CD4-positive, CD25-positive, alpha-beta regulatory T cell (primary cell): ENCODE results near the gene PLEKHA8. TPM values are rescaled to one million over a fixed set of nuclear protein-coding genes. Genes with fewer than 3 reads are reported as not detected.

ENCODE experiments used
- ATAC-seq, 2 donors: fragments of 150-1000 bp; cut with Tn5 transposase; one replicate each; pipeline ENCODE4 v1.10.0; 2021; ENCODE audit warnings: low read depth in 2 of 2, moderate number of reproducible peaks in 2 of 2, moderate library complexity in 1 of 2
- DNase-seq, 3 donors: peaks; one replicate each; pipeline versions ENCODE4 v3.0.0 to v3.0.0-alpha.2; 2012 to 2022; ENCODE audit warnings: mixed read lengths in 1 of 3
- H3K27ac ChIP-seq: one replicate; pipeline ENCODE4 v1.7.0; 2013; ENCODE audit warnings: mild to moderate bottlenecking, low read length; ENCODE audit not compliant: insufficient read depth, poor library complexity, severe bottlenecking
- H3K27me3 ChIP-seq: one replicate; pipeline ENCODE4 v1.7.0; 2013; ENCODE audit warnings: low read length; ENCODE audit not compliant: control insufficient read depth, insufficient read depth
- H3K36me3 ChIP-seq: one replicate; pipeline ENCODE4 v1.7.0; 2013; ENCODE audit warnings: mild to moderate bottlenecking, low read length, moderate library complexity; ENCODE audit not compliant: control insufficient read depth, insufficient read depth
- H3K4me1 ChIP-seq: 2 replicates; pipeline ENCODE4 v1.7.0; 2013; ENCODE audit warnings: mild to moderate bottlenecking, low read length; ENCODE audit not compliant: insufficient read depth, control insufficient read depth, poor library complexity, severe bottlenecking
- H3K4me3 ChIP-seq: one replicate; pipeline ENCODE4 v1.7.0; 2013; ENCODE audit warnings: low read depth, mild to moderate bottlenecking, low read length, moderate library complexity
- H3K9me3 ChIP-seq, 2 experiments: 1 replicate in 1 of 2; 2 replicates in 1 of 2; pipeline ENCODE4 v1.7.0; 2013; ENCODE audit warnings: low read length in 2 of 2, mild to moderate bottlenecking in 1 of 2, moderate library complexity in 1 of 2; ENCODE audit not compliant: control insufficient read depth in 2 of 2
- H3K27ac Mint-ChIP-seq, 3 donors: one replicate each; pipeline ENCODE4 v1.8.0; 2020 to 2022; ENCODE audit warnings: mild to moderate bottlenecking in 3 of 3, mixed read lengths in 3 of 3, moderate library complexity in 2 of 3
- H3K27me3 Mint-ChIP-seq: one replicate; pipeline ENCODE4 v1.8.0; 2022; ENCODE audit warnings: mild to moderate bottlenecking, mixed read lengths
- H3K36me3 Mint-ChIP-seq: one replicate; pipeline ENCODE4 v1.8.0; 2020; ENCODE audit warnings: mixed read lengths
- H3K4me1 Mint-ChIP-seq, 4 donors: one replicate each; pipeline ENCODE4 v1.8.0; 2020 to 2022; ENCODE audit warnings: mixed read lengths in 4 of 4, mild to moderate bottlenecking in 1 of 4
- H3K4me3 Mint-ChIP-seq, 4 donors: one replicate each; pipeline ENCODE4 v1.8.0; 2020 to 2022; ENCODE audit warnings: mild to moderate bottlenecking in 4 of 4, mixed read lengths in 4 of 4, moderate library complexity in 3 of 4
- H3K9me3 Mint-ChIP-seq, 7 donors: one replicate each; pipeline ENCODE4 v1.8.0; 2020 to 2022; ENCODE audit warnings: mixed read lengths in 7 of 7, mild to moderate bottlenecking in 3 of 7, moderate library complexity in 2 of 7
- polyA plus RNA-seq, 4 donors: library from polyadenylated mRNA; unstranded; fragments of 300-500 nt; fragmentation: Illumina TruSeq; gene quantifications; one replicate each; pipeline ENCODE4 v1.2.3, GENCODE V29; 2021
- total RNA-seq: library from RNA; stranded (reverse); gene quantifications from one replicate; pipeline ENCODE4 v1.2.3, GENCODE V29; 2022

The PLEKHA8 gene
- total and polyA plus RNA-seq, 5 donors from 2014 or later, result 3.1 to 15.2 (median 8.0) TPM

GRCh38 chr7:29990931-29991330 lies 37.3 kb upstream of the PLEKHA8 start:
- ATAC-seq, result no peak
- peak overlapping the region; percentile 12 to 85 (median 52) for H3K4me3 Mint-ChIP-seq

GRCh38 chr7:29991937-29992336 lies 36.3 kb upstream of the PLEKHA8 start:
- peaks cover 42% of the 10 kb centered on the region for H3K27me3 ChIP-seq
- ATAC-seq, result no peak
- peaks cover 11% of the 10 kb centered on the region for H3K4me1 ChIP-seq
- Mint-ChIP-seq H3K36me3 (no peaks in the 10 kb centered on the region), H3K27ac (no peak overlapping the region), H3K27me3 (peaks cover 76% of the 10 kb centered on the region), H3K4me1 (peaks cover 0 to 16% (median 2%) of the 10 kb centered on the region in 4 donors), H3K9me3 (peaks cover 4 to 29% (median 12%) of the 10 kb centered on the region in 7 donors), H3K4me3 (no peak overlapping the region)
- peaks cover 20 to 29% of the 10 kb centered on the region in 2 experiments for H3K9me3 ChIP-seq
- DNase-seq, result no peak
- no peak overlapping the region for H3K27ac ChIP-seq
- no peaks in the 10 kb centered on the region for H3K36me3 ChIP-seq
- H3K4me3 ChIP-seq, result no peak overlapping the region

More at GRCh38 chr7:29990931-29991330, 37.3 kb upstream of the PLEKHA8 start:
- Histone ChIP-seq H3K36me3 (no peaks in the 10 kb centered on the region), H3K4me1 (peaks cover 11% of the 10 kb centered on the region), H3K27ac (no peak overlapping the region), H3K27me3 (peaks cover 37% of the 10 kb centered on the region), H3K4me3 (no peak overlapping the region), H3K9me3 (peaks cover 13 to 22% of the 10 kb centered on the region in 2 experiments)
- no peak for DNase-seq
- Mint-ChIP-seq H3K27me3 (peaks cover 70% of the 10 kb centered on the region), H3K27ac (no peak overlapping the region), H3K36me3 (no peaks in the 10 kb centered on the region), H3K4me1 (peaks cover 0 to 17% (median 2%) of the 10 kb centered on the region in 4 donors), H3K9me3 (peaks cover 0 to 21% (median 7%) of the 10 kb centered on the region in 7 donors)

GRCh38 chr7:29993140-29993539 lies 35.1 kb upstream of the PLEKHA8 start:
- Histone ChIP-seq H3K27me3 (peaks cover 38% of the 10 kb centered on the region), H3K4me3 (no peak overlapping the region), H3K9me3 (peaks cover 20 to 29% of the 10 kb centered on the region in 2 experiments), H3K4me1 (peaks cover 11% of the 10 kb centered on the region), H3K36me3 (no peaks in the 10 kb centered on the region), H3K27ac (no peak overlapping the region)
- ATAC-seq (no peak), DNase-seq (no peak)
- peaks cover 4 to 34% (median 12%) of the 10 kb centered on the region in 7 donors for H3K9me3 Mint-ChIP-seq
- peaks cover 4% of the 10 kb centered on the region for H3K36me3 Mint-ChIP-seq
- H3K4me1 Mint-ChIP-seq, result peaks cover 0 to 10% (median 2%) of the 10 kb centered on the region in 4 donors
- H3K4me3 Mint-ChIP-seq, result no peak overlapping the region
- peaks cover 74% of the 10 kb centered on the region for H3K27me3 Mint-ChIP-seq
- no peak overlapping the region for H3K27ac Mint-ChIP-seq

GRCh38 chr7:29995652-29996051 lies 32.6 kb upstream of the PLEKHA8 start:
- no peak overlapping the region for H3K4me3 ChIP-seq
- peaks cover 4% of the 10 kb centered on the region for H3K36me3 Mint-ChIP-seq
- no peaks in the 10 kb centered on the region for H3K4me1 Mint-ChIP-seq
- H3K27me3 Mint-ChIP-seq, result peaks cover 81% of the 10 kb centered on the region
- H3K9me3 ChIP-seq, result peaks cover 20 to 29% of the 10 kb centered on the region in 2 experiments
- no peaks in the 10 kb centered on the region for H3K4me1 ChIP-seq
- H3K9me3 Mint-ChIP-seq, result peaks cover 4 to 33% (median 14%) of the 10 kb centered on the region in 7 donors
- H3K27ac Mint-ChIP-seq, result no peak overlapping the region
- H3K4me3 Mint-ChIP-seq, result no peak overlapping the region
- peaks cover 30% of the 10 kb centered on the region for H3K27me3 ChIP-seq
- no peak overlapping the region for H3K27ac ChIP-seq
- H3K36me3 ChIP-seq, result no peaks in the 10 kb centered on the region
- DNase-seq, result no peak
- ATAC-seq, result no peak

- DNase-seq, result no peak
- no peak for ATAC-seq
- no peak overlapping the region for H3K4me3 Mint-ChIP-seq
- peaks cover 4% of the 10 kb centered on the region for H3K36me3 Mint-ChIP-seq
- Histone ChIP-seq H3K27me3 (peaks cover 29% of the 10 kb centered on the region), H3K4me3 (no peak overlapping the region), H3K4me1 (no peaks in the 10 kb centered on the region), H3K27ac (no peak overlapping the region), H3K9me3 (peaks cover 20 to 29% of the 10 kb centered on the region in 2 experiments), H3K36me3 (no peaks in the 10 kb centered on the region)
- H3K27me3 Mint-ChIP-seq, result peaks cover 79% of the 10 kb centered on the region
- peaks cover 4 to 29% (median 11%) of the 10 kb centered on the region in 7 donors for H3K9me3 Mint-ChIP-seq
- H3K27ac Mint-ChIP-seq, result no peak overlapping the region
- H3K4me1 Mint-ChIP-seq, result no peaks in the 10 kb centered on the region
Measured at GRCh38 chr7:29996321-29996720, 31.9 kb upstream of the PLEKHA8 start.

- no peak for ATAC-seq
- Histone ChIP-seq H3K4me3 (no peak overlapping the region), H3K4me1 (no peaks in the 10 kb centered on the region), H3K27me3 (peaks cover 26% of the 10 kb centered on the region), H3K36me3 (no peaks in the 10 kb centered on the region), H3K27ac (no peak overlapping the region), H3K9me3 (peaks cover 9 to 14% of the 10 kb centered on the region in 2 experiments)
- Mint-ChIP-seq H3K4me3 (no peak overlapping the region), H3K4me1 (no peaks in the 10 kb centered on the region), H3K36me3 (peaks cover 4% of the 10 kb centered on the region), H3K27me3 (peaks cover 76% of the 10 kb centered on the region), H3K27ac (no peak overlapping the region), H3K9me3 (peaks cover 0 to 20% (median 11%) of the 10 kb centered on the region in 7 donors)
- no peak for DNase-seq
Measured at GRCh38 chr7:29998489-29998888, 29.7 kb upstream of the PLEKHA8 start.

- ATAC-seq (no peak), DNase-seq (no peak)
- Mint-ChIP-seq H3K4me3 (no peak overlapping the region), H3K9me3 (peaks cover 0 to 5% (median 3%) of the 10 kb centered on the region in 7 donors), H3K36me3 (peaks cover 4% of the 10 kb centered on the region), H3K4me1 (no peaks in the 10 kb centered on the region), H3K27me3 (peaks cover 56% of the 10 kb centered on the region), H3K27ac (no peak overlapping the region)
- Histone ChIP-seq H3K36me3 (no peaks in the 10 kb centered on the region), H3K27me3 (peaks cover 20% of the 10 kb centered on the region), H3K9me3 (no peaks in the 10 kb centered on the region), H3K27ac (no peak overlapping the region), H3K4me3 (no peak overlapping the region), H3K4me1 (no peaks in the 10 kb centered on the region)
Measured at GRCh38 chr7:30001998-30002397, 26.2 kb upstream of the PLEKHA8 start.

- no peak overlapping the region for H3K4me3 Mint-ChIP-seq
- H3K4me3 ChIP-seq, result no peak overlapping the region
- peaks cover 14% of the 10 kb centered on the region for H3K27me3 ChIP-seq
- no peak for ATAC-seq
- no peaks in the 10 kb centered on the region for H3K36me3 ChIP-seq
- no peaks in the 10 kb centered on the region for H3K36me3 Mint-ChIP-seq
- no peaks in the 10 kb centered on the region for H3K4me1 ChIP-seq
- no peaks in the 10 kb centered on the region for H3K9me3 ChIP-seq
- no peak for DNase-seq
- H3K9me3 Mint-ChIP-seq, result peaks cover 0 to 4% (median 0%) of the 10 kb centered on the region in 7 donors
- H3K27me3 Mint-ChIP-seq, result peaks cover 47% of the 10 kb centered on the region
- no peak overlapping the region for H3K27ac Mint-ChIP-seq
- no peak overlapping the region for H3K27ac ChIP-seq
- H3K4me1 Mint-ChIP-seq, result no peaks in the 10 kb centered on the region
Measured at GRCh38 chr7:30003098-30003497, 25.1 kb upstream of the PLEKHA8 start.
